HG02852 (cell line): ENCODE results near the gene RELB.
A peak's percentile ranks its signal among the peaks of the same experiment; 100 is the strongest.
"Not testable (repeated sequence)": the region's sequence is repeated elsewhere in the genome, so short reads cannot be mapped to it uniquely, and the experiment has no call there.

Experiments
- ATAC-seq: cut with Tn5 transposase; IDR thresholded peaks from one replicate; pipeline ENCODE4 v1.9.1; 2021; ENCODE audit warnings: mild to moderate bottlenecking, moderate library complexity; ENCODE audit not compliant: unreplicated experiment

Gene RELB

GRCh38 chr19:45001087-45001739, at the start of gene RELB:
TSS of gene RELB (plus strand) at chr19:45001464. CDS start at chr19:45001580, 116 bp downstream.
- peak; percentile 52 for ATAC-seq

GRCh38 chr19:44954278-44954648, 47.0 kb upstream of the RELB start:
- no peak for ATAC-seq

- peak; percentile 78 for ATAC-seq
These were observed 46.4 kb upstream of the RELB start, which contains the start of gene CLPTM1 for GRCh38 chr19:44954649-44955504. TSS of gene CLPTM1 (plus strand) at chr19:44955380. CDS start at chr19:44955396, 16 bp downstream.

GRCh38 chr19:44955505-44956439, 45.5 kb upstream of the RELB start:
- peak; percentile 20 for ATAC-seq

- no peak for ATAC-seq
These were observed 43.7 kb upstream of the RELB start for GRCh38 chr19:44957526-44957925.

- ATAC-seq: no peak
These were observed 43.2 kb upstream of the RELB start for GRCh38 chr19:44958090-44958489.

GRCh38 chr19:44959691-44960090, 41.6 kb upstream of the RELB start:
- no peak for ATAC-seq

GRCh38 chr19:44960906-44961728, 40.1 kb upstream of the RELB start:
- no peak for ATAC-seq

- ATAC-seq: no peak
These were observed 39.4 kb upstream of the RELB start for GRCh38 chr19:44961821-44962220.

GRCh38 chr19:44968118-44968517, 33.1 kb upstream of the RELB start:
- ATAC-seq: no peak

GRCh38 chr19:44968670-44969069, 32.6 kb upstream of the RELB start:
- ATAC-seq: no peak

- no peak for ATAC-seq
These were observed 31.8 kb upstream of the RELB start for GRCh38 chr19:44969437-44969836.

GRCh38 chr19:44971451-44971850, 29.8 kb upstream of the RELB start:
- ATAC-seq: not testable (repeated sequence)

- ATAC-seq: no peak
These were observed 28.5 kb upstream of the RELB start for GRCh38 chr19:44972802-44973201.

GRCh38 chr19:44973982-44974735, 27.1 kb upstream of the RELB start:
- ATAC-seq: no peak

- ATAC-seq: no peak
These were observed 26.4 kb upstream of the RELB start for GRCh38 chr19:44974857-44975256.

GRCh38 chr19:44975444-44975843, 25.8 kb upstream of the RELB start:
- ATAC-seq: no peak

- no peak for ATAC-seq
These were observed 17.3 kb upstream of the RELB start for GRCh38 chr19:44984005-44984404.

- no peak for ATAC-seq
These were observed 15.8 kb upstream of the RELB start for GRCh38 chr19:44985445-44985844.
